CMK (cell line): ENCODE results near the gene CELF2.
"Not testable (repeated sequence)": the region's sequence is repeated elsewhere in the genome, so short reads cannot be mapped to it uniquely, and the experiment has no call there.

ENCODE experiments used
- DNase-seq: peaks from one replicate; pipeline ENCODE4 v3.0.0-alpha.2; 2010; ENCODE audit warnings: low read depth

CELF2 gene

GRCh38 chr10:11355592-11355991, 337.9 kb downstream of the CELF2 start:
- DNase-seq = no peak

- no peak for DNase-seq
Measured at GRCh38 chr10:11357439-11357838, 339.8 kb downstream of the CELF2 start.

- DNase-seq = no peak
Measured at GRCh38 chr10:11358011-11358410, 340.3 kb downstream of the CELF2 start.

GRCh38 chr10:11358923-11359575, 341.4 kb downstream of the CELF2 start:
- DNase-seq = no peak

GRCh38 chr10:11359869-11360268, 342.2 kb downstream of the CELF2 start:
- no peak for DNase-seq

- no peak for DNase-seq
Measured at GRCh38 chr10:11363497-11363896, 345.8 kb downstream of the CELF2 start.

GRCh38 chr10:11364241-11364640, 346.6 kb downstream of the CELF2 start:
- DNase-seq = no peak

- DNase-seq = not testable (repeated sequence)
Measured at GRCh38 chr10:11366889-11367288, 349.2 kb downstream of the CELF2 start.

GRCh38 chr10:11367505-11367904, 349.8 kb downstream of the CELF2 start:
- DNase-seq = no peak

GRCh38 chr10:11373717-11374171, 356.1 kb downstream of the CELF2 start:
- no peak for DNase-seq

- DNase-seq = no peak
Measured at GRCh38 chr10:11377267-11377666, 359.6 kb downstream of the CELF2 start.

- DNase-seq = no peak
Measured at GRCh38 chr10:11378835-11379234, 361.2 kb downstream of the CELF2 start.

- DNase-seq = no peak
Measured at GRCh38 chr10:11379771-11380170, 362.1 kb downstream of the CELF2 start.

- no peak for DNase-seq
Measured at GRCh38 chr10:11381023-11381422, 363.4 kb downstream of the CELF2 start.

- DNase-seq = no peak
Measured at GRCh38 chr10:11381511-11381910, 363.8 kb downstream of the CELF2 start.

- no peak for DNase-seq
Measured at GRCh38 chr10:11382187-11382586, 364.5 kb downstream of the CELF2 start.

- DNase-seq = no peak
Measured at GRCh38 chr10:11386044-11386443, 368.4 kb downstream of the CELF2 start.
